A549 (cell line): ENCODE data around the gene SLC35C1. TPM values are rescaled to one million over a fixed set of nuclear protein-coding genes. Genes with fewer than 3 reads are reported as not detected.

ENCODE experiments used
- ATAC-seq, 2 experiments: fragments of 200-7000 bp in 1 of 2; fragments of >200 bp in 1 of 2; cut with Nextera tagmentation in 1 of 2; cut with Tn5 transposase in 1 of 2; 3 replicates each; pipeline versions ENCODE4 v1.8.0 to v1.9.1; 2018 to 2020; ENCODE audit warnings: mild to moderate bottlenecking in 1 of 2, moderate library complexity in 1 of 2
- CTCF ChIA-PET: fragments of 300-600 bp; sonication (Branson Sonifier 250); formaldehyde crosslinking; extraction: SDS; loops from one replicate; lab custom pipeline; 2021; ENCODE audit warnings: antibody characterized with exemption, inconsistent platforms; lab: Yijun Ruan, JAX
- POLR2A ChIA-PET: fragments of 350-600 bp; formaldehyde crosslinking; extraction: SDS; loops from one replicate; lab custom pipeline; 2021; ENCODE audit warnings: antibody characterized with exemption, inconsistent platforms; lab: Yijun Ruan, JAX
- DNase-seq, 2 experiments: peaks; one replicate each; pipeline versions ENCODE4 v3.0.0 to v3.0.0-alpha.2; 2011 to 2016; ENCODE audit warnings: low read depth in 1 of 2, low spot score in 1 of 2
- FAIRE-seq: peaks from 2 replicates; lab custom pipeline; 2011; peaks lifted over from hg19 to GRCh38; lab: Jason Lieb, UNC
- H3K27ac ChIP-seq, 2 experiments: fragments of >200 bp; sonication (Bioruptor Twin); formaldehyde crosslinking; 3 replicates each; pipeline ENCODE4 v1.5.1; 2016 to 2017
- H3K4me1 ChIP-seq: fragments of >200 bp; sonication (Bioruptor Twin); formaldehyde crosslinking; 3 replicates; pipeline ENCODE4 v1.6.1; 2016
- H3K4me2 ChIP-seq: fragments of >200 bp; sonication (Bioruptor Twin); formaldehyde crosslinking; 3 replicates; pipeline ENCODE4 v1.6.1; 2016
- H3K4me3 ChIP-seq: fragments of >200 bp; sonication (Bioruptor Twin); formaldehyde crosslinking; 3 replicates; pipeline ENCODE4 v1.5.1; 2016
- H3K9me3 ChIP-seq: fragments of >200 bp; sonication (Bioruptor Twin); formaldehyde crosslinking; 3 replicates; pipeline ENCODE4 v1.6.1; 2016
- BHLHE40 ChIP-seq: IDR thresholded peaks from 2 replicates; pipeline ENCODE4 v1.6.1; 2012; ENCODE audit warnings: low read depth, low read length, inconsistent platforms
- CEBPB ChIP-seq, 2 experiments: fragments of >200 bp in 1 of 2; sonication (Bioruptor Twin) in 1 of 2; formaldehyde crosslinking in 1 of 2; IDR thresholded peaks; 2 replicates each; pipeline ENCODE4 v1.6.1; 2012 to 2016
- EHF ChIP-seq: fragments of 250-450 bp; sonication (Bioruptor Pico); IDR thresholded peaks from 2 replicates; pipeline ENCODE4 v1.5.0; 2020; ENCODE audit warnings: mild to moderate bottlenecking
- FOSL2 ChIP-seq, 2 experiments: fragments of 450-650 bp in 1 of 2; fragments of >200 bp in 1 of 2; sonication (Bioruptor Twin) in 1 of 2; formaldehyde crosslinking; IDR thresholded peaks; 2 replicates each; pipeline versions ENCODE4 v1.5.0 to v1.6.1; 2016 to 2020; ENCODE audit warnings: mild to moderate bottlenecking in 1 of 2, moderate library complexity in 1 of 2
- HDAC2 ChIP-seq: fragments of 200-600 bp; sonication (generic); IDR thresholded peaks from 2 replicates; pipeline ENCODE4 v1.6.1; 2016
- HEYL ChIP-seq: fragments of 250-450 bp; sonication (Bioruptor Pico); IDR thresholded peaks from 2 replicates; pipeline ENCODE4 v1.8.0; 2021; ENCODE audit warnings: mild to moderate bottlenecking, moderate library complexity
- HOXB13 ChIP-seq: fragments of 250-450 bp; sonication (Bioruptor Pico); IDR thresholded peaks from 2 replicates; pipeline ENCODE4 v1.5.0; 2020; ENCODE audit warnings: low read depth, mild to moderate bottlenecking, moderate library complexity
- KDM1A ChIP-seq: fragments of 200-600 bp; sonication (generic); IDR thresholded peaks from 2 replicates; pipeline ENCODE4 v1.6.1; 2016; ENCODE audit warnings: low read depth, mild to moderate bottlenecking
- PHF8 ChIP-seq: fragments of 200-600 bp; sonication (generic); IDR thresholded peaks from 2 replicates; pipeline ENCODE4 v1.6.1; 2016; ENCODE audit warnings: low read depth, mild to moderate bottlenecking, antibody characterized with exemption, moderate library complexity, borderline replicate concordance
- POLR2A ChIP-seq: IDR thresholded peaks from 2 replicates; pipeline ENCODE4 v1.6.1; 2012; ENCODE audit warnings: mild to moderate bottlenecking, low read length
- POLR2AphosphoS2 ChIP-seq: conservative IDR thresholded peaks from 2 replicates; pipeline ENCODE4 v1.6.1; 2012; ENCODE audit warnings: low read length, improper control_type of control experiment, inconsistent platforms
- RFX5 ChIP-seq: fragments of 450-650 bp; IDR thresholded peaks from 2 replicates; pipeline ENCODE4 v1.7.1; 2014; ENCODE audit warnings: antibody characterized with exemption, mild to moderate bottlenecking, moderate library complexity
- SMC3 ChIP-seq: fragments of >200 bp; sonication (Bioruptor Twin); formaldehyde crosslinking; IDR thresholded peaks from 3 replicates; pipeline ENCODE4 v1.6.1; 2018; ENCODE audit warnings: inconsistent platforms
- SREBF2 ChIP-seq: fragments of 450-650 bp; IDR thresholded peaks from 2 replicates; pipeline ENCODE4 v1.6.1; 2014; ENCODE audit warnings: mild to moderate bottlenecking, moderate library complexity
- TFCP2L1 ChIP-seq: fragments of 250-450 bp; sonication (Bioruptor Pico); IDR thresholded peaks from 2 replicates; pipeline ENCODE4 v1.5.0; 2021; ENCODE audit warnings: mild to moderate bottlenecking
- ZSCAN20 ChIP-seq: fragments of 250-450 bp; sonication (Bioruptor Pico); IDR thresholded peaks from 2 replicates; pipeline ENCODE4 v1.8.0; 2022; ENCODE audit warnings: mild to moderate bottlenecking, moderate library complexity
- WGBS: methylation state at CpG from one replicate; pipeline ENCODE4 v1.1.6; 2017; ENCODE audit errors: missing lambda C conversion rate; 5-methylcytosine and 5-hydroxymethylcytosine counted together
- polyA plus RNA-seq, 4 experiments: library from polyadenylated mRNA; depleted of rRNA in 3 of 4; stranded (reverse); fragments of >200 nt; fragmentation: RNase III in 1 of 4; extraction: RNeasy Plus Mini Kit Qiagen cat#74134 plus additional on column Dnase treatment in 1 of 4; gene quantifications; 2 replicates in 3 of 4; 3 replicates in 1 of 4; pipeline ENCODE4 v1.2.3, GENCODE V29; 2011 to 2017
- TF ChIP-seq, protein P1 (sequence below): fragments of 200-600 bp; sonication (generic); IDR thresholded peaks from 2 replicates; pipeline ENCODE4 v1.6.1; 2016; ENCODE audit warnings: antibody characterized with exemption, mild to moderate bottlenecking, moderate library complexity
- TF ChIP-seq, protein P2 (sequence below): fragments of >200 bp; sonication (Bioruptor Twin); formaldehyde crosslinking; IDR thresholded peaks from 2 replicates; pipeline ENCODE4 v1.6.1; 2016
- TF ChIP-seq, protein P3 (sequence below): fragments of 250-450 bp; sonication (Bioruptor Pico); IDR thresholded peaks from 2 replicates; pipeline ENCODE4 v1.5.0; 2020; ENCODE audit warnings: low read depth, mild to moderate bottlenecking, moderate library complexity
- TF ChIP-seq, protein P4 (sequence below): fragments of >200 bp; sonication (Bioruptor Twin); formaldehyde crosslinking; IDR thresholded peaks from 3 replicates; pipeline ENCODE4 v1.6.1; 2016

Gene SLC35C1
- polyA plus RNA-seq, 2 of the 4 experiments (the other 2 are of a cell fraction), result 3.3 to 14.0 TPM

DNA sequence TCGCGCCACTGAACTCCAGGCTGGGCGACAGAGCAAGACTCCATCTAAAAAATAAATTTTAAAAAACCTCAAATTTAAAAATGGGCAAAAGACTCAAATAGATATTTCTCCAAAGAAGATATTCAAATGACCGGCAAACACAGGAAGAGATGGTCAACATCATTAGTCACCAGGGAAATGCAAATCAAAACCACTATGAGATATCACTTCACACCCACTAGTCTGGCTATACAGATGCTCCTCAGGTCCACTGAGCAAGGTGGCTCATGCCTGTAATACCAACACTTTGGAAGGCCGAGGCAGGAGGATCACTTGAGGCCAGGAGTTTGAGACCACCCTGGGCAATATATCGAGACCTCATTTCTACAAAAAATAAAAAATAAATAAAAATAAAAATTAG lies 43.3 kb upstream of the SLC35C1 start:
- FAIRE-seq (no peak), DNase-seq (no peak)
- POLR2A ChIA-PET, result no interaction called here
- no peak overlapping the region for H3K4me2 ChIP-seq
- no peaks in the 10 kb centered on the region for H3K4me1 ChIP-seq
- H3K4me3 ChIP-seq, result no peak overlapping the region
- TF ChIP-seq RFX5 (no peak), POLR2A (no peak), KDM1A (no peak), HOXB13 (no peak)
- TF ChIP-seq, all 56 proteins: peak for 0
- no peak overlapping the region for H3K27ac ChIP-seq
- no peaks in the 10 kb centered on the region for H3K9me3 ChIP-seq
- ATAC-seq, result no peak
- CTCF ChIA-PET, result interaction anchor here (11.0 kb wide), 1 partner anchor 10 kb away, joined by 96 read pairs; no protein-coding TSS in a partner anchor
- WGBS, result 71% methylated on average over 6 of the region's 6 CpGs

DNA sequence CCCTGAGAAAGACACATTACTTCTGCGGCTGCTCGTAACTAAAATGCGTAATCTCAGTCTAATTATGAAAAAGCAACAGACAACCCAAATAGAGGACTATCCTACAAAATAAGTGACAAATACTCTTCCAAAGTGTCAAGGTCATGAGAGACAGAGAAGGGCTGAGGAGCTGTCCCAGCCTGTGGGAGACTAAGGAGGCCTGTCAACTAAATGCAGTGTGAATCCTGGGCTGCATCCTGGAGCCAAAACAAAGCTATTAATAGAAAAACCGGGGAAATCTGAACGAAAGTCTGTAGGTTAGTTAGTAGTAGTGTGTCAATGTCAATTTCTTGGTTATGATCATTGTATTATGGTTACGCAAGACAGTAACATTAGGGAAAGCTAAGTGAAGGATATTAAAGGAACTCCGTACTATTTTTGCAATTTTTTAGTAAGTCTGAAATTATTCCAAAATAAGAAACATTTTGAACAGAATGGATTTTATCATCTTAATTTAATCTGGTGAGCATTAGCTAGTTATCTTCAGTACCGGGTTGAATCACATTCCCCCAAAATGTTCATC lies 39.8 kb upstream of the SLC35C1 start:
- H3K9me3 ChIP-seq, result no peaks in the 10 kb centered on the region
- no peak for ATAC-seq
- ChIA-PET CTCF (interaction anchor here (0.9 to 1.3 kb wide), 2 partner anchors 394 to 396 kb away, joined by 3 to 8 read pairs; no protein-coding TSS in a partner anchor), POLR2A (no interaction called here)
- no peak for TF ChIP-seq RFX5
- H3K27ac ChIP-seq, result no peak overlapping the region
- H3K4me1 ChIP-seq, result no peaks in the 10 kb centered on the region
- H3K4me2 ChIP-seq, result no peak overlapping the region
- H3K4me3 ChIP-seq, result no peak overlapping the region
- 57% methylated on average over 8 of the region's 8 CpGs for WGBS
- no peak for DNase-seq
- no peak for FAIRE-seq

DNA sequence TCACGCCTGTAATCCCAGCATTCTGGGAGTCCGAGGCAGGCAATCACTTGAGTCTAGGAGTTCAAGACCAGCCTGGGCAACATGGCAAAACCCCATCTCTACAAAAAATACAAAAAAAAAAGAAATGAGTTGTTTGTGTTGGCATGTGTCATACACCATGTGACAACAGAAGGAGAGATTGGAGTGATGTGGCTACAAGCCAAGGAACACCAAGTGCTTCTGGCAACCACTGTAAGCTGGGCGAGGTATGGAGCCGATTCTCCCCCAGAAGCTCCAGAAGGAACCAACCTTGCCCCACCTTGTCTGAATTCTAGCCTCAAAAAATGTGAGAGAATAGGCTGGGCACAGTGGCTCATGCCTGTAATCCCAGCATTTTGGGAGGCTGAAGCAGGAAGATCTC lies 39.1 kb upstream of the SLC35C1 start:
- CTCF ChIA-PET, result interaction anchor here (0.9 to 1.3 kb wide), 2 partner anchors 394 to 396 kb away, joined by 3 to 8 read pairs; no protein-coding TSS in a partner anchor
- 11% methylated on average over 4 of the region's 4 CpGs for WGBS
- POLR2A ChIA-PET, result no interaction called here
- Histone ChIP-seq H3K27ac (no peak overlapping the region), H3K4me3 (no peak overlapping the region), H3K4me1 (no peaks in the 10 kb centered on the region), H3K4me2 (no peak overlapping the region), H3K9me3 (no peaks in the 10 kb centered on the region)
- no peak for DNase-seq
- no peak for FAIRE-seq
- TF ChIP-seq TFCP2L1 (CRISPR knock-in tag) (no peak), HOXB13 (no peak), HDAC2 (no peak), FOSL2 (IDR thresholded peaks at IDR 0.05) (no peak), FOSL2 (CRISPR knock-in tag; IDR thresholded peaks at IDR 0.05) (no peak), RFX5 (no peak), EHF (no peak), KDM1A (no peak), HEYL (CRISPR knock-in tag) (no peak), SREBF2 (no peak), ZSCAN20 (CRISPR knock-in tag) (no peak), CEBPB (IDR thresholded peaks at IDR 0.05) (no peak), POLR2AphosphoS2 (no peak), SMC3 (no peak), PHF8 (no peak), BHLHE40 (no peak)
- TF ChIP-seq, protein P1, sequence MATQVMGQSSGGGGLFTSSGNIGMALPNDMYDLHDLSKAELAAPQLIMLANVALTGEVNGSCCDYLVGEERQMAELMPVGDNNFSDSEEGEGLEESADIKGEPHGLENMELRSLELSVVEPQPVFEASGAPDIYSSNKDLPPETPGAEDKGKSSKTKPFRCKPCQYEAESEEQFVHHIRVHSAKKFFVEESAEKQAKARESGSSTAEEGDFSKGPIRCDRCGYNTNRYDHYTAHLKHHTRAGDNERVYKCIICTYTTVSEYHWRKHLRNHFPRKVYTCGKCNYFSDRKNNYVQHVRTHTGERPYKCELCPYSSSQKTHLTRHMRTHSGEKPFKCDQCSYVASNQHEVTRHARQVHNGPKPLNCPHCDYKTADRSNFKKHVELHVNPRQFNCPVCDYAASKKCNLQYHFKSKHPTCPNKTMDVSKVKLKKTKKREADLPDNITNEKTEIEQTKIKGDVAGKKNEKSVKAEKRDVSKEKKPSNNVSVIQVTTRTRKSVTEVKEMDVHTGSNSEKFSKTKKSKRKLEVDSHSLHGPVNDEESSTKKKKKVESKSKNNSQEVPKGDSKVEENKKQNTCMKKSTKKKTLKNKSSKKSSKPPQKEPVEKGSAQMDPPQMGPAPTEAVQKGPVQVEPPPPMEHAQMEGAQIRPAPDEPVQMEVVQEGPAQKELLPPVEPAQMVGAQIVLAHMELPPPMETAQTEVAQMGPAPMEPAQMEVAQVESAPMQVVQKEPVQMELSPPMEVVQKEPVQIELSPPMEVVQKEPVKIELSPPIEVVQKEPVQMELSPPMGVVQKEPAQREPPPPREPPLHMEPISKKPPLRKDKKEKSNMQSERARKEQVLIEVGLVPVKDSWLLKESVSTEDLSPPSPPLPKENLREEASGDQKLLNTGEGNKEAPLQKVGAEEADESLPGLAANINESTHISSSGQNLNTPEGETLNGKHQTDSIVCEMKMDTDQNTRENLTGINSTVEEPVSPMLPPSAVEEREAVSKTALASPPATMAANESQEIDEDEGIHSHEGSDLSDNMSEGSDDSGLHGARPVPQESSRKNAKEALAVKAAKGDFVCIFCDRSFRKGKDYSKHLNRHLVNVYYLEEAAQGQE, result no peak
- TF ChIP-seq, protein P2, sequence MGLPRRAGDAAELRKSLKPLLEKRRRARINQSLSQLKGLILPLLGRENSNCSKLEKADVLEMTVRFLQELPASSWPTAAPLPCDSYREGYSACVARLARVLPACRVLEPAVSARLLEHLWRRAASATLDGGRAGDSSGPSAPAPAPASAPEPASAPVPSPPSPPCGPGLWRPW, result no peak
- TF ChIP-seq, protein P3, sequence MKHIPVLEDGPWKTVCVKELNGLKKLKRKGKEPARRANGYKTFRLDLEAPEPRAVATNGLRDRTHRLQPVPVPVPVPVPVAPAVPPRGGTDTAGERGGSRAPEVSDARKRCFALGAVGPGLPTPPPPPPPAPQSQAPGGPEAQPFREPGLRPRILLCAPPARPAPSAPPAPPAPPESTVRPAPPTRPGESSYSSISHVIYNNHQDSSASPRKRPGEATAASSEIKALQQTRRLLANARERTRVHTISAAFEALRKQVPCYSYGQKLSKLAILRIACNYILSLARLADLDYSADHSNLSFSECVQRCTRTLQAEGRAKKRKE (CRISPR knock-in tag), result no peak
- TF ChIP-seq, protein P4, sequence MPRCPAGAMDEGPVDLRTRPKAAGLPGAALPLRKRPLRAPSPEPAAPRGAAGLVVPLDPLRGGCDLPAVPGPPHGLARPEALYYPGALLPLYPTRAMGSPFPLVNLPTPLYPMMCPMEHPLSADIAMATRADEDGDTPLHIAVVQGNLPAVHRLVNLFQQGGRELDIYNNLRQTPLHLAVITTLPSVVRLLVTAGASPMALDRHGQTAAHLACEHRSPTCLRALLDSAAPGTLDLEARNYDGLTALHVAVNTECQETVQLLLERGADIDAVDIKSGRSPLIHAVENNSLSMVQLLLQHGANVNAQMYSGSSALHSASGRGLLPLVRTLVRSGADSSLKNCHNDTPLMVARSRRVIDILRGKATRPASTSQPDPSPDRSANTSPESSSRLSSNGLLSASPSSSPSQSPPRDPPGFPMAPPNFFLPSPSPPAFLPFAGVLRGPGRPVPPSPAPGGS, result no peak
- ATAC-seq, result no peak
